ENCODE data around the gene MTUS2. TPM values are rescaled to one million over a fixed set of nuclear protein-coding genes. Genes with fewer than 3 reads are reported as not detected.

Gene MTUS2
- total and polyA plus RNA-seq, 2 donors (not counting 1 experiment from before 2014, with no cell fraction given): 0.06 TPM; not detected in 1

- Histone ChIP-seq H3K27ac (ENCODE audit: insufficient read depth, low read length) (no peak overlapping the region), H3K79me2 (ENCODE audit: control insufficient read depth, insufficient read depth, low read length) (no peaks in the 10 kb centered on the region), H3K27me3 (ENCODE audit: control insufficient read depth, insufficient read depth, low read length) (no peaks in the 10 kb centered on the region), H3K4me1 (ENCODE audit: control insufficient read depth, extremely low read depth, insufficient read depth, low read length) (no peaks in the 10 kb centered on the region), H3K4me2 (ENCODE audit: extremely low read depth, insufficient read depth, low read length) (no peak overlapping the region), H3K4me3 (replicated peaks in 1 of 4; ENCODE audit: control extremely low read depth in 1 of 4, insufficient read depth in 1 of 4, low read depth in 3 of 4, low read length in 4 of 4) (no peak overlapping the region), H4K20me1 (ENCODE audit: control insufficient read depth, extremely low read depth, insufficient read depth, low read length) (no peaks in the 10 kb centered on the region), H3K9me3 (ENCODE audit: control insufficient read depth, insufficient read depth, low read depth, low read length) (no peaks in the 10 kb centered on the region), H3K9ac (ENCODE audit: insufficient read depth, low read length) (no peak overlapping the region), H3K36me3 (ENCODE audit: control insufficient read depth, insufficient read depth, low read length) (no peaks in the 10 kb centered on the region), H2AFZ (ENCODE audit: low read length) (no peak overlapping the region)
- DNase-seq (ENCODE audit: low read depth in 2 of 2): no peak
- TF ChIP-seq, protein P1, sequence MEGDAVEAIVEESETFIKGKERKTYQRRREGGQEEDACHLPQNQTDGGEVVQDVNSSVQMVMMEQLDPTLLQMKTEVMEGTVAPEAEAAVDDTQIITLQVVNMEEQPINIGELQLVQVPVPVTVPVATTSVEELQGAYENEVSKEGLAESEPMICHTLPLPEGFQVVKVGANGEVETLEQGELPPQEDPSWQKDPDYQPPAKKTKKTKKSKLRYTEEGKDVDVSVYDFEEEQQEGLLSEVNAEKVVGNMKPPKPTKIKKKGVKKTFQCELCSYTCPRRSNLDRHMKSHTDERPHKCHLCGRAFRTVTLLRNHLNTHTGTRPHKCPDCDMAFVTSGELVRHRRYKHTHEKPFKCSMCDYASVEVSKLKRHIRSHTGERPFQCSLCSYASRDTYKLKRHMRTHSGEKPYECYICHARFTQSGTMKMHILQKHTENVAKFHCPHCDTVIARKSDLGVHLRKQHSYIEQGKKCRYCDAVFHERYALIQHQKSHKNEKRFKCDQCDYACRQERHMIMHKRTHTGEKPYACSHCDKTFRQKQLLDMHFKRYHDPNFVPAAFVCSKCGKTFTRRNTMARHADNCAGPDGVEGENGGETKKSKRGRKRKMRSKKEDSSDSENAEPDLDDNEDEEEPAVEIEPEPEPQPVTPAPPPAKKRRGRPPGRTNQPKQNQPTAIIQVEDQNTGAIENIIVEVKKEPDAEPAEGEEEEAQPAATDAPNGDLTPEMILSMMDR (conservative IDR thresholded peaks at IDR 0.05 in 1 of 2, IDR thresholded peaks at IDR 0.05 in 1 of 2; ENCODE audit: low read depth in 1 of 2, low read length in 2 of 2): no peak
- TF ChIP-seq EZH2 (IDR thresholded peaks at IDR 0.05; ENCODE audit: low read length, missing control alignments): no peak
Observed at GRCh38 chr13:29131881-29132668, 311.9 kb downstream of the MTUS2 start.

DNA sequence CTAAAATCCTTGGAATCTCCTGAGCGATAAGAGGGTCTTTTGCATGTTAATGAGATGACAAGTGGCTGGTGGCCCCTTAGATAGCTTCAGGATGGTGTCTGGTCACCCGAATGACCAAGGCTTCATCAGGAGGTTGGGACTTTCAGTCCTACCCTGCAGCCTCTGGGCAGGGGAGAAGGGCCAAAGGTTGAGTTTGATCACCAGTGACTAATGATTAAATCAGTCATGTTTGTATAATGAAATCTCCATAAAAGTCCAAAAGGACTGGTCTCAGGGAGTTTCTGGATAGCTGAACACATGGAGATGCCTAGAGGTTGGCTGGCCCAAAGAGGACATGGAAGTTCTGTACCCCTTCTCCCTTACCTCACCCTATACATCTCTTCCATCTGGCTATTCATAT lies 316.2 kb downstream of the MTUS2 start:
- H3K27ac ChIP-seq (ENCODE audit: insufficient read depth, low read length): no peak overlapping the region
- DNase-seq (ENCODE audit: low read depth in 2 of 2): no peak
- H3K9ac ChIP-seq (ENCODE audit: insufficient read depth, low read length): no peak overlapping the region
- TF ChIP-seq, protein P1 (conservative IDR thresholded peaks at IDR 0.05 in 1 of 2, IDR thresholded peaks at IDR 0.05 in 1 of 2; ENCODE audit: low read depth in 1 of 2, low read length in 2 of 2): no peak
- no peak for TF ChIP-seq EZH2 (IDR thresholded peaks at IDR 0.05; ENCODE audit: low read length, missing control alignments)
- H3K79me2 ChIP-seq (ENCODE audit: control insufficient read depth, insufficient read depth, low read length): no peaks in the 10 kb centered on the region
- H3K27me3 ChIP-seq (ENCODE audit: control insufficient read depth, insufficient read depth, low read length): no peaks in the 10 kb centered on the region
- no peak overlapping the region for H3K4me2 ChIP-seq (ENCODE audit: extremely low read depth, insufficient read depth, low read length)
- no peaks in the 10 kb centered on the region for H3K4me1 ChIP-seq (ENCODE audit: control insufficient read depth, extremely low read depth, insufficient read depth, low read length)
- H2AFZ ChIP-seq (ENCODE audit: low read length): no peak overlapping the region
- no peak overlapping the region for H3K4me3 ChIP-seq (replicated peaks in 1 of 4; ENCODE audit: control extremely low read depth in 1 of 4, insufficient read depth in 1 of 4, low read depth in 3 of 4, low read length in 4 of 4)
- H4K20me1 ChIP-seq (ENCODE audit: control insufficient read depth, extremely low read depth, insufficient read depth, low read length): no peaks in the 10 kb centered on the region
- H3K36me3 ChIP-seq (ENCODE audit: control insufficient read depth, insufficient read depth, low read length): no peaks in the 10 kb centered on the region
- H3K9me3 ChIP-seq (ENCODE audit: control insufficient read depth, insufficient read depth, low read depth, low read length): no peaks in the 10 kb centered on the region

DNA sequence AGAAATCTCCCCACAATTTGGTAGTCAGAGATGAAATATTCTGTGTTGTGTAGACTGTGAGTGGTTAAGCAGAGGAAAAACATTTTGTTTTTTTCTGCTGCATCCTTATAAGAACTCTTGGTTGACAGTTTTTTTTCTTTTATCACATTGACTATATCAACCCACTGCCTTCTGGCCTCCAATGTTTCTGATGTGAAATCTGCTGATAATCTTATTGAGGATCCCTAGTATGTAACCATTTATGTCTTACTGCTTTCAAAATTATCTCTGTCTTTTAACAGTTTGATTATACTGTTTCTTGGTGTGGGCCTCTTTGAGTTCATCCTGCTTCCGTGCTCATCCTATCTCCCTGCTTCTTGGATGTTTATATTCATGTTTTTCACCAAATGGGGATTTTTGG lies 316.9 kb downstream of the MTUS2 start:
- H3K9me3 ChIP-seq (ENCODE audit: control insufficient read depth, insufficient read depth, low read depth, low read length): no peaks in the 10 kb centered on the region
- no peak for TF ChIP-seq EZH2 (IDR thresholded peaks at IDR 0.05; ENCODE audit: low read length, missing control alignments)
- TF ChIP-seq, protein P1 (conservative IDR thresholded peaks at IDR 0.05 in 1 of 2, IDR thresholded peaks at IDR 0.05 in 1 of 2; ENCODE audit: low read depth in 1 of 2, low read length in 2 of 2): no peak
- no peak overlapping the region for H2AFZ ChIP-seq (ENCODE audit: low read length)
- no peak overlapping the region for H3K4me2 ChIP-seq (ENCODE audit: extremely low read depth, insufficient read depth, low read length)
- no peak overlapping the region for H3K27ac ChIP-seq (ENCODE audit: insufficient read depth, low read length)
- no peaks in the 10 kb centered on the region for H3K4me1 ChIP-seq (ENCODE audit: control insufficient read depth, extremely low read depth, insufficient read depth, low read length)
- no peaks in the 10 kb centered on the region for H3K79me2 ChIP-seq (ENCODE audit: control insufficient read depth, insufficient read depth, low read length)
- no peak overlapping the region for H3K4me3 ChIP-seq (replicated peaks in 1 of 4; ENCODE audit: control extremely low read depth in 1 of 4, insufficient read depth in 1 of 4, low read depth in 3 of 4, low read length in 4 of 4)
- DNase-seq (ENCODE audit: low read depth in 2 of 2): no peak
- H3K36me3 ChIP-seq (ENCODE audit: control insufficient read depth, insufficient read depth, low read length): no peaks in the 10 kb centered on the region
- no peaks in the 10 kb centered on the region for H3K27me3 ChIP-seq (ENCODE audit: control insufficient read depth, insufficient read depth, low read length)
- H4K20me1 ChIP-seq (ENCODE audit: control insufficient read depth, extremely low read depth, insufficient read depth, low read length): no peaks in the 10 kb centered on the region
- no peak overlapping the region for H3K9ac ChIP-seq (ENCODE audit: insufficient read depth, low read length)
